Superior temporal gyrus (tissue), 1 donor: ENCODE measurements around the gene RXFP1.

Experiments used
- DNase-seq: peaks from one replicate; pipeline ENCODE4 v3.0.0-alpha.2; 2016; ENCODE audit errors: extremely low spot score

Gene RXFP1

DNA sequence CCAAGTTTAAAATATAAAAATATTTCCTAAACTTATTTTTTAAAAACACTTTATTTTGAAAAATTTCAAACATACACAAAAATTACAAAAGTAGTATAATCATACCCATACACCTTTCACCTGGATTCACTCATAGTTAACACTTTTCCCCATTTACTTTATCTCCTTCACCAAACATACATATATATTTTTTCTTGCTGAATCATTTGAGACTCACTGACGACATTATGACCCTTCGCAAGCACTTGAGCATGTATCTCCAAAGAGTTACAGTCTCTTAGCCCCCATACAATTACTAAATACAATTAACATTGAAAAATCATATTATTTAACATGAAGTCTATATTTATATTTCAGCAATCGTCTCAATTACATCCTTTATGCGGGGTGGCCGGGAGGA is 19.8 kb downstream of the RXFP1 start:
- DNase-seq = no peak

DNA sequence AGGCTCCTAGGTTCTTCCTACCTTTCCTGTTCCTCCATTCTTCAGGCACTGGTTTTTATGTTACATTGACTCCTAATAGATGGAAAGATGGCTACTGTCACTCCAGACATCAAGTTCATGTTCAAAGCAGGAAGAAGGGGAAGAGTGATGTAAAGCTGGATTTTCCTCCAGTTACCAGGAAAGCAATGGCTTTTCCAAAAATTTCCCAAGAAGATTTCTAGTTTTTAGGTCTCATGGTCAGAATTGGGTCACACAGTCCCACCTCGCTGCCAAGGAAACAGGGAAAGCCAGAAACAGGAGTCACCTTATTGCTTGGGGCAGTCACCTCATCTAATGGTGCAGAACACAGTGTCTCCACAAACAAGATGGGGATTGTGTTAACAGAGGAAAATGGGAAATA is 21.5 kb downstream of the RXFP1 start:
- DNase-seq = no peak

- no peak for DNase-seq
Observed at GRCh38 chr4:158544141-158544540, 22.5 kb downstream of the RXFP1 start.

DNA sequence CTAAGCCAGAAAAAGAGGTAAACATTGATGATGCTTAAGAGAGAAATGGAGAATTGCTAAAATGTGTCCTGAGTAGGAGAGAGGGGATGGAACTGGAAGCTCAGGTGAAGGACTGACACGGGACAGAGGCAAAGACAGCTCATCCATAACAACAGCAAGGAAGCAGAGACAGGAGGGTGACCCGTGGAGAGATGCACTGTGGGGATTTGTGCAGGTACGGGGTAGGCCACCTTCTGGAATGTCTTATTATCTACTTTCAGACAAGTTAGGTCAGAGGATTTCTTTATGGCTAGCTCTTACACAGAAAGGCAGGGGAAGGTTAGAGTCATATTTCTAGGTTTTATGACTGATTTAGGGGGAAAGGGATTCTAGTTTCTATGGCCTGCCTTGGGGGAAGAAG is 31.7 kb downstream of the RXFP1 start:
- no peak for DNase-seq

- DNase-seq = no peak
Observed at GRCh38 chr4:158560284-158560683, 38.6 kb downstream of the RXFP1 start.

DNA sequence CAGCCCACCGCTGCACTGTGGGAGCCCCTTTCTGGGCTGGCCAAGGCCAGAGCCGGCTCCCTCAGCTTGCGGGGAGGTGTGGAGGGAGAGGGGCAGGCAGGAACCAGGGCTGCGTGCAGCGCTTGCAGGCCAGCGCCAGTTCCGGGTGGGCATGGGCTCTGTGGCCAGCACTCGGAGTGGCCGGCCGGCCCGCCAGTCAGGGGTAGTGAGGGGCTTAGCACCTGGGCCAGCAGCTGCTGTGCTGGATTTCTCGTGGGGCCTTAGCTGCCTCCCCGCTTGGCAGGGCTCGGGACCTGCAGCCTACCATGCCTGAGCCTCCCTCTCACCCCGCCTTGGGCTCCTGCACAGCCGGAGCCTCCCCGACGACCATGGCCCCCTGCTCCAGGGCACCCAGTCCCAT is 45.2 kb downstream of the RXFP1 start:
- DNase-seq = no peak

GRCh38 chr4:158571736-158572135 is 50.1 kb downstream of the RXFP1 start:
- DNase-seq = no peak

DNA sequence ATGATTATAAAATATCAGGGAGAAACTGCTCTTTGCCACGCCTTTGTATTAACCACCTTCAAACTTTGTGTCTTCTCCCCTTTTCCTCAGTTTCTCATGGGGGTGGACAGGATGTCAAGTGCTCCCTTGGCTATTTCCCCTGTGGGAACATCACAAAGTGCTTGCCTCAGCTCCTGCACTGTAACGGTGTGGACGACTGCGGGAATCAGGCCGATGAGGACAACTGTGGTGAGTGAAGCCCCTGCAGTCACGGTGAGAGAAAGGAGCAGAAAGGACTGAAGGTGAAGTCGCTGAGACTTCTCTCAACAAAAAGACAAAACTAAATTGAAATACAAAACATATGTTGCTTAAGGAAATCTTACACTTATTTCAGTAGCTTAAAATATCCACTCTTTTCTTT is 50.9 kb downstream of the RXFP1 start:
- no peak for DNase-seq

DNA sequence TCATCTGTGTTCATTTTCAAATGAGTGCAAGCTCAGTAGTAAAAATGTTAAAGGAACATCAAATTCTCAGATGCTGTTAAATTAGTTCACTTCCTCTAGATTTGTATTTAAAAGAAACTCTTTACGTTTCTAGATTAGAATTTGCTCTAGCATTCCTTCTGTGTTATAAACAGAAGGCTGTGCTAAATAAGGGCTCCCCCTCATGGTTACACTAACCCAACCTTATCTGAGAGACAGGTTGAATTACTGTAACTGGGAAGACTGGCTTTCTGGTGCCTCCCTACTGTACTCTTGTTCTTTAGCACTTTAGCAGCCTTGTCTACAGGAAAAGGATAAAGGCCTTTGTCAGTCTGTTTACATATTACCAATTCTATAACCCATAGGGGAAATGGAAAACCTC is 56.8 kb downstream of the RXFP1 start:
- DNase-seq = no peak

GRCh38 chr4:158580064-158580463 is 58.4 kb downstream of the RXFP1 start:
- DNase-seq = no peak

GRCh38 chr4:158581161-158581560 is 59.5 kb downstream of the RXFP1 start:
- no peak for DNase-seq

DNA sequence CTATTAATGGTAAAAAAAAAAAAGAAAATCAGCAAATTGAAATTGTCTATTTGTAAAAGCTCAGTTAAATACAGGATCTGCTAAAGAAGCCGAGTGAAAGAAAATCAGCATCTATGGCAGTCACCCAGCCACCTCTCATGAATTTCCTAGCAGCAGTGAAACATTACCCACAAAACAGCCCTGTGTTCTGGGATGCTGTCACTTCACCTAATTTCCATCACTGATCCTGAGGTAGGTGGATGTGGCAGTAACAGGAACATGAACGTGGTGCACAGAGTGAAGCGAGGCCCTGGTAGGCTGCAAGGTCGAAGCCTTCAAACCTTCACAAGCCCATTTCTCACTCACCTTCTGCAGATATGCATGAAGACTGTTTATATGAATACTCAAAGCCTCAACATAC is 65.2 kb downstream of the RXFP1 start:
- no peak for DNase-seq

DNA sequence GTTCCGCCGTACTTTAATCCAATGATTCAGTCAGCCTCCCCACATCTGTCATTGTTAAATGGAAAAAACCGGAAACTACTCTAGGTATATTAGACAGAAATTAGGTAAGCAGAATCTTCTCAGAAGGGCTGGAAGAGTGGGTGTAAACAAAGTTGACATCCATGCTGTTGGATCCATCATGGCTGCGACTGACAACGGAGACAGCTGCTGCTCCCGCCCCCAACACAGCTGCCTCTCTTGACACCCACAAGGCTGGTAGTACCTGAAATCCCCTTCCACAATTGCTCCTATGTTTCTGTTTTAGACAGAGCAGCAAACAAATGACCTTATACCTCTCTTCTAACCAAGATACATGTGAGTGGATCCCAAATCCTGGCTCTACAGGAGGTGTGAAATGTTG is 66.6 kb downstream of the RXFP1 start:
- no peak for DNase-seq

DNA sequence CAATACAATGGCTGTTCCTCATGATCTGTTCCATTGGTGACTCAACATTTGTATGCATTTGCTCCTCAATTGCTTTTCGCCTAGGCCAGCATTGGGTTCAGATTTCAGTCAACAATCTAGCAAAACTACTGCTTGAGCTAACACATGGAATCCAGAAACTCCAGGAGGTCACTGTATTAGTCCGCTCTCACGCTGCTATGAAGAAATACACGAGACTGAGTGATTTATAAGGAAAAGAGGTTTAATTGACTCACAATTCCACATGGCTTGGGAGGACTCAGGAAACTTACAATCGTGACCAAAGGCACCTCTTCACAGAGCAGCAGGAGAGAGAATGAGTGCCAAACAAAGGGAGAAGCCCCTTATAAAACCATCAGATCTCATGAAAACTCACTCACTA is 67.1 kb downstream of the RXFP1 start:
- no peak for DNase-seq

DNA sequence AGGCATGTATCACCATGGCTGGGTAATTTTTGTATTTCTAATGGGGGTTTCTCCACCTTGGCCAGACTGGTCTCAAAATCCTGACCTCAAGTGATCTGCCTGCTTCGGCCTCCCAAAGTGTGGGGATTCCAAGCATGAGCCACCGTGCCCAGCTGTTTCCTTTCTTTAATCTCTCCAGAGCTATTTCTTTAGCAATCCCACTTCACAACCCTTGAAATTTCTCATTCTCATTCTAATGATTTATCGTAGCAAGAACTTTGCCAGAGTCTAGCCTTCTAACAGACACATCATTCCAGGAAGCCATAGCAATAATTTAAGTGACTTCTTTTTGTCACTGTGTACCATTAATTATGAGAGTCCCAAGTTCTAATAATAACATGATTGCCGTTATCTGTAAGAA is 68.6 kb downstream of the RXFP1 start:
- no peak for DNase-seq

- no peak for DNase-seq
Observed at GRCh38 chr4:158590824-158591223, 69.1 kb downstream of the RXFP1 start.

DNA sequence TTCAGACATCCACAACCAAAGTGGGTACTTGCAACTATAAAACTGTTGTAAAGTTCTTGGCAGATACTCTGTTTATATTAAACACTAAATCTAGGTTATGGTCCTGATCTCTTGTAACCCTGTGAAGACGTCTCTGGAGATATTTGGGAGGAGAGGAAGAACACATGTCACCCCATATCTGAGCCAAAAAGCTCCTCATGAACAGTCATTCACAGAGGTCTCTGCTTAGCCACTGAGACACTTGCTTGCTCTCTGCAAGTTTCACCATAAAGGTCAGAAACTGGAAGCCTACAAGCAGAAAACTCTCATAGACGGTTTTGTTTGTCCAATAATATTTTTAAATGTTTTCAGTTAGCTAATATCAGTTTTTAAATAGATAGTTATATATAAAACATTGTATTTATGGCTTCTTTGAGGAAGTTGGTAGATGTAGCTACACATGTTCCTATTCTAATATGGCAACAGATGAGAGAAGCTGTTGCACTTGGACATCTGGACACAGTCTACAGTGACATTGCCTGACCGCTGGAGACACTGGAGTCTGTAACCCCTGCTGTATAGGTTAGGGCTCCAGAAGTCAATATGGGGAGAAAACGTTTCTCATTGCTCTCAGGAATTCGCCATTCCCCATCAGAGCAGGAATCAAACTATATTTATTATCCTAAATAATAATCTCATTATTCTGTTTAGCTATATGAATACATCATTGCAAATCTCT is 76.4 kb downstream of the RXFP1 start:
- DNase-seq = no peak

DNA sequence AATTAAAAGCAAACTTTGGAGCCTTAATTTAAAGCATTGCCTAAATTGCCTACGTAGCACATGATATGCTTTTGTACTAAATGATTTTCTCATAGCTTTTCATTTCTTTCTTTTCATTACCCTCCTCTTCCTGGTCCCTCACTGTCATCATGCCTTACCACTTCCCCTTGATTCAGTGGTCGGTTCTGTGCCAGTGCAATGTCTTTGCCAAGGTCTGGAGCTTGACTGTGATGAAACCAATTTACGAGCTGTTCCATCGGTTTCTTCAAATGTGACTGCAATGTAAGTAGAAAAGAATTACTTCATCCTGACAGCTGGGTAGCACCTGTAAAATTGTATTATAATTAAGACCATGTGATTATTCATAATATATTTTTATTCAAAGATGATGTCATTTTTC is 77.5 kb downstream of the RXFP1 start:
- DNase-seq = no peak

- no peak for DNase-seq
Observed at GRCh38 chr4:158599765-158600498, 78.2 kb downstream of the RXFP1 start.

DNA sequence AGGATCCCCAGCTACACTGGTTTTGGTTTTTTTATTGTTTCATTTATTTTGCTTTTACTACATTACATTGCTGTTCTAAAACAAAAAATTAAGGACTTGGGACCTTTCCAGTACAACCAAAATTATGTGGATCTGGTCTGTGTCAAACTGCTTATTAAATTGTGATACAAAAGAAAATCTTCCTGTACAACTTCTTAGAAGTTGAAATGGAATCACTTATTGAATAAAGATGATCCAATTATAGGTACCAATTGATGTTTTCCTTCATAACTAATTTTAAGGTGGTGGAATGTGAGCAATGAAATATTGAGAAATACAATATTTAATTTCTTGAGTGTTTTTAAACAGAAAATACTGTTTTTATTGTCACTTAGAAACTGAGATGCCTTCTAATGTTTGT is 82.7 kb downstream of the RXFP1 start:
- DNase-seq = no peak

GRCh38 chr4:158605393-158605792 is 83.7 kb downstream of the RXFP1 start:
- no peak for DNase-seq

DNA sequence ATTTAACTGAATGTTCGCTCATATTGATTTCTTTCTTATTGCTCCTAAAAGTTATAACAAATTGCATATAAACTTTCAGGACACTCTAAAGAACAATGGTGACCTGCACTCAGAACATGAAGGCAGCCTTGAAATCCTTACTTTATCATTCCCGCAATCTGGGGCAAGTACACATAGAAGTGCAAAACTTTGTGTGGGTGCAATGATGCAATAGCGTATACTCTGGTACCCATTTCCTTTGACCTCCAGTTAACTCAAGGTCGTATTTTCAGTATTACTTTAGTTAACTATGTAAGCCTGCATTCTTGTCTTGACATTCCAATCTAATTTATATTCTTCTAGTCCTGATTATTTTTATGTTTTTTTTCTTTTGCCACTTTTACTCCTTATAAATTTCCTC is 85.3 kb downstream of the RXFP1 start:
- no peak for DNase-seq

- no peak for DNase-seq
Observed at GRCh38 chr4:158609116-158609515, 87.4 kb downstream of the RXFP1 start.

DNA sequence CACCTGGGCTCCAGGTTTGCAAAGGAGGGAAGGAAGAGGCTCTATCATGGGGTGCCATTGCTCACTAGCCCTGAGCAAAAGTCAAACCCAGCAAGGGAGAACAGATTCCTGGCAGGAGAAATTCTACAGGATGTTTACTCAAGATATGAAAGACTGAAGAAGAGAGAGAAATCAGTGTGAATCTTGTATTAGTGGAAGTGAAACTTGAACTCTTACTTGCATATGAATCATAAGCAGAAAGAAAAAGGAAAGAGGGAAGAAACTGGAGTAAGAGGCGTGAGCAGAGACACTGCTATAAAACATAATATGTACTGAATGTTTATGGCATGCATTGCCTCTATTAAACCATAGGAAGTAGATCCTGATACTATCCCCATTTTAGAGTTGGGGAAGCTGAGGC is 89.1 kb downstream of the RXFP1 start:
- DNase-seq = no peak
